Activated B cell treated with CpG ODN at 0.5 μM for 24 hours (primary cell): ENCODE results near the gene MESP1. TPM values are rescaled to one million over a fixed set of nuclear protein-coding genes. Genes with fewer than 3 reads are reported as not detected.
A peak's percentile ranks its signal among the peaks of the same experiment; 100 is the strongest.

Experiments
- ATAC-seq: fragments of 200-7000 bp; cut with Tn5 transposase; one replicate; pipeline ENCODE4 v1.10.0; 2021; ENCODE audit warnings: low read depth, mild to moderate bottlenecking, moderate library complexity
- CTCF ChIA-PET: fragments of 350-600 bp; sonication (Branson Sonifier 250); formaldehyde crosslinking; loops from one replicate; lab custom pipeline; 2021; ENCODE audit warnings: antibody characterized with exemption; lab: Charles Lee
- POLR2A ChIA-PET: fragments of 350-600 bp; sonication (Branson Sonifier 250); formaldehyde crosslinking; loops from one replicate; lab custom pipeline; 2021; ENCODE audit warnings: antibody characterized with exemption; lab: Charles Lee
- DNase-seq: peaks from one replicate; pipeline ENCODE4 v3.0.0; 2022
- H3K27ac Mint-ChIP-seq: one replicate; pipeline ENCODE4 v1.8.0; 2020; ENCODE audit warnings: mixed read lengths
- H3K27me3 Mint-ChIP-seq: one replicate; pipeline ENCODE4 v1.8.0; 2021; ENCODE audit warnings: mixed read lengths
- H3K36me3 Mint-ChIP-seq: one replicate; pipeline ENCODE4 v1.8.0; 2021; ENCODE audit warnings: low read depth, mixed read lengths
- H3K4me1 Mint-ChIP-seq: one replicate; pipeline ENCODE4 v1.8.0; 2021; ENCODE audit warnings: mixed read lengths
- H3K4me3 Mint-ChIP-seq: one replicate; pipeline ENCODE4 v1.8.0; 2020; ENCODE audit warnings: mild to moderate bottlenecking, mixed read lengths
- H3K9me3 Mint-ChIP-seq: one replicate; pipeline ENCODE4 v1.8.0; 2020; ENCODE audit warnings: mixed read lengths
- intact Hi-C: fragments of 100-400 bp; cut with micrococcal nuclease; formaldehyde crosslinking; loops from one replicate; pipeline ENCODE4 v1.15.1; 2024
- total RNA-seq: library from RNA; stranded (reverse); gene quantifications from 2 replicates; pipeline ENCODE4 v1.2.3, GENCODE V29; 2022
- TF ChIP-seq, protein P1 (sequence below): fragments of 200-600 bp; IDR thresholded peaks from one replicate; pipeline ENCODE4 v1.8.0; 2022; ENCODE audit warnings: antibody characterized with exemption, mild to moderate bottlenecking

The MESP1 gene
- total RNA-seq, 1 donor from 2014 or later, result 0.24 TPM

DNA sequence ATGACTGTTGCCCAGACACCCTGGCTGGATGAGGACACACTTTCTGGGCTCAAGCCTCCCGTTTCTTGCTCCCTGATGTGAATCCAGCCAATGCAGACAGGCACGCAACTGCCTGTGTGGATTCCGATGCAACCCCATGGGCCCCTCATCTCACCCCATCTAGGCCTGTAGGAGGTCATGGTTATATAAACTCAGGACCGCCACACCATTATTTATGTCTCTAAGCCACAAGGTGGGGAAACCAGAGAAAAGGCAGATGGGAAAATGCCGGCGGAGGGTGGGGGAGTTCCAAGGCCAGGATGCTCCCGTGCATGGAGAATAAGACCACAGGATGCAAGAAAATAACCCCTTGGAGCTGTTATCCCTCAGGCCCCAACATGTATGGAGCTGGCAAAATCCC lies 2.0 kb downstream of the MESP1 start:
- H3K9me3 Mint-ChIP-seq, result no peaks in the 10 kb centered on the region
- ATAC-seq (no peak), DNase-seq (no peak)
- CTCF ChIA-PET, result interaction anchor here (2.0 to 3.5 kb wide), 2 partner anchors 9 to 126 kb away, joined by 8 to 13 read pairs; no protein-coding TSS in a partner anchor
- intact Hi-C loops, result no loop called here
- H3K4me1 Mint-ChIP-seq, result peaks cover 4% of the 10 kb centered on the region
- POLR2A ChIA-PET, result no interaction called here
- peaks cover 12% of the 10 kb centered on the region for H3K27me3 Mint-ChIP-seq
- H3K4me3 Mint-ChIP-seq, result peak overlapping the region; percentile 80
- no peaks in the 10 kb centered on the region for H3K36me3 Mint-ChIP-seq
- H3K27ac Mint-ChIP-seq, result no peak overlapping the region
- TF ChIP-seq, protein P1, sequence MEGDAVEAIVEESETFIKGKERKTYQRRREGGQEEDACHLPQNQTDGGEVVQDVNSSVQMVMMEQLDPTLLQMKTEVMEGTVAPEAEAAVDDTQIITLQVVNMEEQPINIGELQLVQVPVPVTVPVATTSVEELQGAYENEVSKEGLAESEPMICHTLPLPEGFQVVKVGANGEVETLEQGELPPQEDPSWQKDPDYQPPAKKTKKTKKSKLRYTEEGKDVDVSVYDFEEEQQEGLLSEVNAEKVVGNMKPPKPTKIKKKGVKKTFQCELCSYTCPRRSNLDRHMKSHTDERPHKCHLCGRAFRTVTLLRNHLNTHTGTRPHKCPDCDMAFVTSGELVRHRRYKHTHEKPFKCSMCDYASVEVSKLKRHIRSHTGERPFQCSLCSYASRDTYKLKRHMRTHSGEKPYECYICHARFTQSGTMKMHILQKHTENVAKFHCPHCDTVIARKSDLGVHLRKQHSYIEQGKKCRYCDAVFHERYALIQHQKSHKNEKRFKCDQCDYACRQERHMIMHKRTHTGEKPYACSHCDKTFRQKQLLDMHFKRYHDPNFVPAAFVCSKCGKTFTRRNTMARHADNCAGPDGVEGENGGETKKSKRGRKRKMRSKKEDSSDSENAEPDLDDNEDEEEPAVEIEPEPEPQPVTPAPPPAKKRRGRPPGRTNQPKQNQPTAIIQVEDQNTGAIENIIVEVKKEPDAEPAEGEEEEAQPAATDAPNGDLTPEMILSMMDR, result no peak

DNA sequence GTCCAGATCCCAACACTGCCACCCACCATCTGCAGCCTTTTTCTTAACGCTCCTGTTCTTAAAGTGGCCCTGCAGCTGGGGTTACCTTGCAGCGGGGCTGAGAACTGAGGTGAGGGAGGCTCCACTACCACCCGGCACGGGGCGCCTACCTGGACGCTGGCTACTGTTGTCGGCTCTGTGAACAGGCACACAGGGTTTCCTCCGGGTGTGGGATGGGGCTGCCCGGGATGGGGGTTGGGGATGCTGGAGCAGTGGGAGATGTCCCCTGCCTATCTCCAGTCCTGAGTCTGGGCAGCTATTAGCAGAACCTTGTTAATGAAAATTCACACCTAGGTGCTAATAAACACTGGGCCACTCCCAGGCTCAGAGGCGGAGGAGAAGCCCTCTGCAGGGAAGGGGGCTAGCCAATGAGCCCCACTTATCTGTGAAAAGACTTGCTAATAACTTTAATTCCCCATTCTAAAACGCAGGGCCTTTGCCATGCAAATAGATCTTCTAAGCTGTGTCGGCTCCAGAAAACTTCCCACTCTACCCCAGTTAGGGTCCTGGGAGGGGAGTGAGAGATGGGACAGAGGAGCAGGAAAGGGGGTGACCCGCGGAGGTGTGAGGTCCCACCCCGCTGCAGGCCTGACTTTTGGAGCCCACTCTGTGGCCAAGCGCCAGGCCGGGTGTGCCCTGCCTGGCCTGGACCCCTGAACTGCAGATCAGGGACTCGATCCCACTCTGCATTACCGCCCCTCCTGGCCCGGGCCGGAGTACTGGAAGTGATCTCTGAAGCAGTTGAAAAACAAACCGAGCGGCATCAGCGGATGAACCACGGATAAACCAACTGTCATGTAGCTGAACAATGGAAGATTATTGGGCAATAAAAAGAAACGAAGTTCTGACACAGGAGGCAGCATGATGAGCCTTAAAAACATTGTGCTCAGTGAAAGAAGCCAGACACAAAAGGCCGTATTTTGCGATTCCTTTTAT lies 3.1 kb downstream of the MESP1 start:
- TF ChIP-seq, protein P1, result no peak
- CTCF ChIA-PET, result interaction anchor here (1.1 to 3.5 kb wide), 3 partner anchors 8 to 127 kb away, joined by 3 to 13 read pairs (median 8); no protein-coding TSS in a partner anchor
- ATAC-seq (no peak), DNase-seq (no peak)
- Mint-ChIP-seq H3K4me3 (no peak overlapping the region), H3K4me1 (peaks cover 4% of the 10 kb centered on the region), H3K36me3 (no peaks in the 10 kb centered on the region), H3K27ac (no peak overlapping the region), H3K27me3 (peaks cover 12% of the 10 kb centered on the region), H3K9me3 (no peaks in the 10 kb centered on the region)
- POLR2A ChIA-PET, result no interaction called here
- intact Hi-C loops, result no loop called here

DNA sequence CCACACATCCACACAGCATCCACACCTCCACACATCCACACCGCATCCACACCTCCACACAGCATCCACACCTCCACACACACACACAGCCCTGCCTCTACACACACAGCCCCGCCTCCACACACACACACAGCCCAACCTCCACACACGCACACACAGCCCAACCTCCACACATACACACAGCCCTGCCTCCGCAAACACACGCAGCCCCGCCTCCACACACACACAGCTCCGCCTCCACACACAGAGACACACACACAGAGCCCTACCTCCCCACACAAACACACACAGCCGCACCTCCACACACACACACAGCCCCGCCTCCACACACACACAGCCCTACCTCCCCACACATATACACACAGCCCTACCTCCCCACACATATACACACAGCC lies 4.7 kb downstream of the MESP1 start:
- POLR2A ChIA-PET, result no interaction called here
- H3K27ac Mint-ChIP-seq, result no peak overlapping the region
- H3K9me3 Mint-ChIP-seq, result no peaks in the 10 kb centered on the region

DNA sequence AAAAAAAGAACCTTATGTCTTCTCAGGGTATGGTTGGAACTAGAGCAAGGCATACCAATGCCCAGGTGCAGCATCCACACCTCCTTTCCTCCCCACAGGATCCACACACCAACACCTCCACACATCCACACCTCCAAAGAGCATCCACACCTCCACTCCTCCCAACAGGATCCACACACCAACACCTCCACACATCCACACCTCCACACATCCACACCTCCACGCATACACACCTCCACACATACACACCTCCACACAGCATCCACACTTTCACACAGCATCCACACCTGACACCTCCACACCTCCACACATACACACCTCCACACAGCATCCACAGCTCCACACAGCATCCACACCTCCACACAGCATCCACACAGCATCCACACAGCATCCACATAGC lies 5.3 kb downstream of the MESP1 start:
- Mint-ChIP-seq H3K27me3 (peaks cover 12% of the 10 kb centered on the region), H3K27ac (no peak overlapping the region), H3K36me3 (no peaks in the 10 kb centered on the region), H3K9me3 (no peaks in the 10 kb centered on the region), H3K4me3 (no peak overlapping the region), H3K4me1 (peaks cover 4% of the 10 kb centered on the region)
- DNase-seq (no peak), ATAC-seq (no peak)
- TF ChIP-seq, protein P1, result no peak
- intact Hi-C loops, result no loop called here
- POLR2A ChIA-PET, result no interaction called here
- CTCF ChIA-PET, result no interaction called here

More for the DNA sequence above, 4.7 kb downstream of the MESP1 start:
- H3K27me3 Mint-ChIP-seq, result peaks cover 12% of the 10 kb centered on the region
- CTCF ChIA-PET, result no interaction called here
- TF ChIP-seq, protein P1, result no peak
- ATAC-seq (no peak), DNase-seq (no peak)
- H3K36me3 Mint-ChIP-seq, result no peaks in the 10 kb centered on the region
- intact Hi-C loops, result no loop called here
- no peak overlapping the region for H3K4me3 Mint-ChIP-seq
- peaks cover 4% of the 10 kb centered on the region for H3K4me1 Mint-ChIP-seq

DNA sequence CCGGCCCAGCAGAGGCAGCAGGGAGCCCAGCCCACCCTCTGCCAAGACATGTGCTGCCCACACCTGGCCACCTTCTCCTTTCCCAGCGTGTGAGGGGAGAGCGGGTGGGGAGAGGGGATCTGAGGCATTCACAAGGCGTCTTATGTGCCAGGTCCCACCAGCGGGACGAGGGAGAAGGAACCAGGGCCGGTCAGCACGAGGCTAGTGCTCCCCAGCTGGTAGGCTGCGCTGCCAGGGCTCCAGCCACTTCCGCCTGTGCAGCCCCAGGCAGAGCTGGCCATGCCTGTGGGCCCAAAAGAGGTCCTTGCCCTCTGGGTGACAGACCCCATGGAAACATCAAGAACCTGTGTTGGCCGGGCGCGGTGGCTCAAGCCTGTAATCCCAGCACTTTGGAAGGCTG lies 5.9 kb downstream of the MESP1 start:
- CTCF ChIA-PET, result no interaction called here
- no peak overlapping the region for H3K27ac Mint-ChIP-seq
- TF ChIP-seq, protein P1, result no peak
- ATAC-seq (no peak), DNase-seq (no peak)
- intact Hi-C loops, result no loop called here
- no peak overlapping the region for H3K4me3 Mint-ChIP-seq
- H3K4me1 Mint-ChIP-seq, result peaks cover 5% of the 10 kb centered on the region
- POLR2A ChIA-PET, result no interaction called here
- H3K9me3 Mint-ChIP-seq, result no peaks in the 10 kb centered on the region
- peaks cover 12% of the 10 kb centered on the region for H3K27me3 Mint-ChIP-seq
- no peaks in the 10 kb centered on the region for H3K36me3 Mint-ChIP-seq
